Natural killer cell (primary cell): ENCODE data around the gene SLC43A3. TPM values are rescaled to one million over a fixed set of nuclear protein-coding genes. Genes with fewer than 3 reads are reported as not detected.

Source experiments
- ATAC-seq, 3 donors: fragments of 150-1000 bp in 2 of 3; fragments of 200-7000 bp in 1 of 3; cut with Tn5 transposase; 1 replicate in 1 of 3; 2 replicates in 2 of 3; pipeline ENCODE4 v1.10.0; 2021; ENCODE audit warnings: mild to moderate bottlenecking in 2 of 3, moderate library complexity in 2 of 3
- DNase-seq, 2 donors: peaks; one replicate each; pipeline versions ENCODE4 v3.0.0 to v3.0.0-alpha.2; 2013 to 2021; ENCODE audit warnings: mixed read lengths in 1 of 2
- H3K27ac ChIP-seq: one replicate; pipeline ENCODE4 v1.5.1; 2013; ENCODE audit warnings: mild to moderate bottlenecking, low read length
- H3K27me3 ChIP-seq: one replicate; pipeline ENCODE4 v1.6.1; 2013; ENCODE audit warnings: low read length; ENCODE audit not compliant: control insufficient read depth, insufficient read depth
- H3K36me3 ChIP-seq: one replicate; pipeline ENCODE4 v1.6.1; 2013; ENCODE audit warnings: low read length; ENCODE audit not compliant: control insufficient read depth, insufficient read depth
- H3K4me1 ChIP-seq: one replicate; pipeline ENCODE4 v1.6.1; 2013; ENCODE audit warnings: low read length; ENCODE audit not compliant: control insufficient read depth, insufficient read depth
- H3K4me3 ChIP-seq: one replicate; pipeline ENCODE4 v1.5.1; 2013; ENCODE audit warnings: low read length
- H3K9me3 ChIP-seq: one replicate; pipeline ENCODE4 v1.6.1; 2013; ENCODE audit warnings: low read length; ENCODE audit not compliant: control insufficient read depth, insufficient read depth
- H3K27ac Mint-ChIP-seq, 2 donors: one replicate each; pipeline ENCODE4 v1.8.0; 2022; ENCODE audit warnings: mild to moderate bottlenecking in 2 of 2, mixed read lengths in 2 of 2, moderate library complexity in 1 of 2
- H3K27me3 Mint-ChIP-seq, 2 donors: one replicate each; pipeline ENCODE4 v1.8.0; 2022; ENCODE audit warnings: low read depth in 2 of 2, mixed read lengths in 2 of 2
- H3K36me3 Mint-ChIP-seq: one replicate; pipeline ENCODE4 v1.8.0; 2022; ENCODE audit warnings: mixed read lengths
- H3K4me1 Mint-ChIP-seq, 2 donors: one replicate each; pipeline ENCODE4 v1.8.0; 2022; ENCODE audit warnings: mixed read lengths in 2 of 2
- H3K4me3 Mint-ChIP-seq: one replicate; pipeline ENCODE4 v1.8.0; 2022; ENCODE audit warnings: mild to moderate bottlenecking, moderate library complexity, mixed read lengths
- H3K9me3 Mint-ChIP-seq, 2 donors: one replicate each; pipeline ENCODE4 v1.8.0; 2022; ENCODE audit warnings: mixed read lengths in 2 of 2
- WGBS: methylation state at CpG from one replicate; pipeline ENCODE4 v1.1.7; 2013; ENCODE audit warnings: missing lambda C conversion rate; ENCODE audit not compliant: insufficient coverage; 5-methylcytosine and 5-hydroxymethylcytosine counted together
- intact Hi-C: fragments of 100-400 bp; cut with micrococcal nuclease; formaldehyde crosslinking; loops from one replicate; pipeline ENCODE4 v1.14.2; 2022
- total RNA-seq, 4 donors: library from RNA; stranded (reverse); fragments of 120-200 nt in 1 of 4; gene quantifications; one replicate each; pipeline versions ENCODE4 v1.2.3 to v1.2.4, GENCODE V29; 2013 to 2022
- TF ChIP-seq, protein P1 (sequence below): fragments of 200-600 bp; IDR thresholded peaks from one replicate; pipeline ENCODE4 v1.8.0; 2022; ENCODE audit warnings: antibody characterized with exemption

The SLC43A3 gene
- total RNA-seq, 3 donors from 2014 or later (not counting 1 experiment from before 2014, with no cell fraction given): 17.0 to 22.2 (median 20.7) TPM

DNA sequence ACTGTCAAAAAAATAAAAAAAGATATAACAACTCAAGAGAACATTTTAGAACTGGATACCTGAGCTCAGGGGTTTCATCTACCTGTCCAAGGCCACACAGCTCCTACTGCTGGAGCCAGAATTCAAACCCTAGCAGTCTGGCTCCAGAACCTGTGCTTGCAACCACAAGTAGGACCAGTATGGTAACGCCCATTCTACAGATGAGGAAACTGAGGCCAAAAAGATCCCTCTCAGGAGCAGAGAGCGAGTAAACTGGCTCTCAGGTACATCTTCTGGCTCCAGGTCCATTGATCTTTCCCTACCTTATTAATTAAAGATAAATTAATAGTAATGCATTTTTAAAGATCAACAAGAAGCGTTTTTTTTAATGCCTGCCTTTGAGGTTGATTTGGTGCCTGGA lies 69.6 kb downstream of the SLC43A3 start:
- DNase-seq (no peak), ATAC-seq (no peak)
- no peak overlapping the region for H3K27ac Mint-ChIP-seq
- Histone ChIP-seq H3K4me1 (peaks cover 7% of the 10 kb centered on the region), H3K27ac (no peak overlapping the region), H3K36me3 (no peaks in the 10 kb centered on the region), H3K27me3 (no peaks in the 10 kb centered on the region), H3K4me3 (no peak overlapping the region), H3K9me3 (no peaks in the 10 kb centered on the region)
- no peaks in the 10 kb centered on the region for H3K36me3 Mint-ChIP-seq
- WGBS: 84% methylated on average over 2 of the region's 3 CpGs
- H3K4me1 Mint-ChIP-seq: peaks cover 0 to 7% of the 10 kb centered on the region in 2 donors
- no peak overlapping the region for H3K4me3 Mint-ChIP-seq
- intact Hi-C loops: no loop called here
- peaks cover 0 to 6% of the 10 kb centered on the region in 2 donors for H3K27me3 Mint-ChIP-seq
- H3K9me3 Mint-ChIP-seq: no peaks in the 10 kb centered on the region
- TF ChIP-seq, protein P1, sequence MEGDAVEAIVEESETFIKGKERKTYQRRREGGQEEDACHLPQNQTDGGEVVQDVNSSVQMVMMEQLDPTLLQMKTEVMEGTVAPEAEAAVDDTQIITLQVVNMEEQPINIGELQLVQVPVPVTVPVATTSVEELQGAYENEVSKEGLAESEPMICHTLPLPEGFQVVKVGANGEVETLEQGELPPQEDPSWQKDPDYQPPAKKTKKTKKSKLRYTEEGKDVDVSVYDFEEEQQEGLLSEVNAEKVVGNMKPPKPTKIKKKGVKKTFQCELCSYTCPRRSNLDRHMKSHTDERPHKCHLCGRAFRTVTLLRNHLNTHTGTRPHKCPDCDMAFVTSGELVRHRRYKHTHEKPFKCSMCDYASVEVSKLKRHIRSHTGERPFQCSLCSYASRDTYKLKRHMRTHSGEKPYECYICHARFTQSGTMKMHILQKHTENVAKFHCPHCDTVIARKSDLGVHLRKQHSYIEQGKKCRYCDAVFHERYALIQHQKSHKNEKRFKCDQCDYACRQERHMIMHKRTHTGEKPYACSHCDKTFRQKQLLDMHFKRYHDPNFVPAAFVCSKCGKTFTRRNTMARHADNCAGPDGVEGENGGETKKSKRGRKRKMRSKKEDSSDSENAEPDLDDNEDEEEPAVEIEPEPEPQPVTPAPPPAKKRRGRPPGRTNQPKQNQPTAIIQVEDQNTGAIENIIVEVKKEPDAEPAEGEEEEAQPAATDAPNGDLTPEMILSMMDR: no peak

Other genes with a start within 250 kb of the SLC43A3 start
- not detected for gene LRRC55, start 245.2 kb downstream of the SLC43A3 start, total RNA-seq
- gene APLNR, start 189.9 kb downstream of the SLC43A3 start, total RNA-seq: under 1 TPM in 1 of 3 donors, not detected in 2; 0.07 TPM
- 1 to 10 TPM; 4.3 to 9.3 (median 7.5) TPM for gene TNKS1BP1, start 102.2 kb downstream of the SLC43A3 start, total RNA-seq
- 10 to 100 TPM; 45.5 to 50.0 (median 47.1) TPM for gene SSRP1, start 91.2 kb downstream of the SLC43A3 start, total RNA-seq
- gene P2RX3, start 88.8 kb downstream of the SLC43A3 start, total RNA-seq: not detected
- not detected for gene PRG3, start 46.0 kb downstream of the SLC43A3 start, total RNA-seq
- 1 to 10 TPM in 2 of 3 donors, not detected in 1; 1.2 to 2.4 TPM for gene PRG2, start 36.5 kb downstream of the SLC43A3 start, total RNA-seq
- gene RTN4RL2, start 33.4 kb upstream of the SLC43A3 start, total RNA-seq: under 1 TPM; 0.38 to 0.61 (median 0.48) TPM
- gene SLC43A1, start 88.6 kb upstream of the SLC43A3 start, total RNA-seq: 10 to 100 TPM; 11.3 to 20.6 (median 13.9) TPM
- gene TIMM10, start 103.6 kb upstream of the SLC43A3 start, total RNA-seq: 10 to 100 TPM; 15.0 to 18.8 (median 17.1) TPM
- not detected for gene SMTNL1, start 110.5 kb upstream of the SLC43A3 start, total RNA-seq
- 100 to 1,000 TPM in 2 of 3 donors, 10 to 100 TPM in 1; 89.1 to 108 (median 103) TPM for gene UBE2L6, start 140.6 kb upstream of the SLC43A3 start, total RNA-seq
- under 1 TPM in 1 of 3 donors, not detected in 2; 0.50 TPM for gene SERPING1, start 170.6 kb upstream of the SLC43A3 start, total RNA-seq
- gene YPEL4, start 222.8 kb upstream of the SLC43A3 start, total RNA-seq: 1 to 10 TPM; 1.2 to 1.3 (median 1.2) TPM
- gene CLP1, start 230.6 kb upstream of the SLC43A3 start, total RNA-seq: 10 to 100 TPM; 18.5 to 23.1 (median 22.8) TPM
- 10 to 100 TPM; 46.1 to 64.0 (median 55.5) TPM for gene ZDHHC5, start 241.0 kb upstream of the SLC43A3 start, total RNA-seq